HG03342 (cell line): ENCODE measurements around the gene NAPSA.

Experiments used
- ATAC-seq: cut with Tn5 transposase; IDR thresholded peaks from one replicate; pipeline ENCODE4 v1.9.1; 2021; ENCODE audit warnings: mild to moderate bottlenecking, moderate library complexity; ENCODE audit not compliant: unreplicated experiment

The NAPSA gene

GRCh38 chr19:50318438-50318837 is 47.0 kb downstream of the NAPSA start:
- ATAC-seq = no peak

GRCh38 chr19:50317115-50317514 is 48.3 kb downstream of the NAPSA start:
- ATAC-seq = no peak

- ATAC-seq = no peak
Observed at GRCh38 chr19:50315773-50316448, 49.5 kb downstream of the NAPSA start.

GRCh38 chr19:50314724-50315708 is 50.4 kb downstream of the NAPSA start:
- no peak for ATAC-seq

GRCh38 chr19:50313812-50314536 is 51.5 kb downstream of the NAPSA start:
- no peak for ATAC-seq

- no peak for ATAC-seq
Observed at GRCh38 chr19:50312967-50313811, 52.2 kb downstream of the NAPSA start.

- no peak for ATAC-seq
Observed at GRCh38 chr19:50311723-50312635, 53.5 kb downstream of the NAPSA start.

- ATAC-seq = no peak
Observed at GRCh38 chr19:50310759-50311465, 54.5 kb downstream of the NAPSA start.

- ATAC-seq = no peak
Observed at GRCh38 chr19:50309396-50310125, 55.9 kb downstream of the NAPSA start.

- no peak for ATAC-seq
Observed at GRCh38 chr19:50308991-50309390, 56.4 kb downstream of the NAPSA start.
